IMR-90 (cell line): ENCODE results near the gene C20orf144. TPM values are rescaled to one million over a fixed set of nuclear protein-coding genes. Genes with fewer than 3 reads are reported as not detected.

Experiments used
- ATAC-seq: fragments of 200-7000 bp; cut with Tn5 transposase; 2 replicates; pipeline ENCODE4 v1.9.1; 2020; ENCODE audit warnings: low read depth, mild to moderate bottlenecking, moderate library complexity
- BruUV-seq: library from RNA; stranded (reverse); fragments of 400-500 nt; replicated peaks from 2 replicates; lab custom pipeline; 2021; lab: Mats Ljungman, UMichigan
- CTCF ChIA-PET: fragments of 300-600 bp; formaldehyde crosslinking; extraction: SDS; loops from one replicate; lab custom pipeline; 2021; ENCODE audit warnings: antibody characterized with exemption; lab: Yijun Ruan, JAX
- POLR2A ChIA-PET: fragments of 300-600 bp; sonication (Branson Sonifier 250); formaldehyde crosslinking; loops from one replicate; lab custom pipeline; 2022; ENCODE audit warnings: antibody characterized with exemption; ENCODE audit not compliant: unreplicated experiment; lab: Charles Lee
- DNase-seq: peaks from one replicate; pipeline ENCODE4 v3.0.0; 2013
- H2AFZ ChIP-seq: replicated peaks from 2 replicates; pipeline ENCODE3; 2013; ENCODE audit warnings: low read length, mild to moderate bottlenecking; ENCODE audit not compliant: poor library complexity
- H2AK5ac ChIP-seq: 2 replicates; pipeline ENCODE4 v1.6.1; 2013; ENCODE audit warnings: low read depth, low read length, inconsistent platforms
- H2AK9ac ChIP-seq: replicated peaks from 2 replicates; pipeline ENCODE3; 2013; ENCODE audit warnings: mild to moderate bottlenecking, low read depth, low read length, moderate library complexity; ENCODE audit not compliant: poor library complexity
- H2BK120ac ChIP-seq: 2 replicates; pipeline ENCODE4 v1.6.1; 2013; ENCODE audit warnings: low read depth, low read length, inconsistent platforms
- H2BK15ac ChIP-seq: 3 replicates; pipeline ENCODE4 v1.6.1; 2013; ENCODE audit warnings: low read depth, low read length, inconsistent platforms
- H2BK20ac ChIP-seq: 2 replicates; pipeline ENCODE4 v1.6.1; 2013; ENCODE audit warnings: low read depth, mild to moderate bottlenecking, inconsistent platforms, low read length, moderate library complexity
- H2BK5ac ChIP-seq: 2 replicates; pipeline ENCODE4 v1.6.1; 2013; ENCODE audit warnings: mild to moderate bottlenecking, low read depth, low read length, inconsistent platforms; ENCODE audit not compliant: poor library complexity, severe bottlenecking
- H3K14ac ChIP-seq: replicated peaks from 2 replicates; pipeline ENCODE4 v1.6.1; 2013; ENCODE audit warnings: low read depth, low read length, inconsistent platforms
- H3K18ac ChIP-seq: 2 replicates; pipeline ENCODE4 v1.6.1; 2013; ENCODE audit warnings: low read depth, low read length, control low read depth
- H3K23ac ChIP-seq: 2 replicates; pipeline ENCODE4 v1.6.1; 2013; ENCODE audit warnings: low read depth, low read length, inconsistent platforms
- H3K27ac ChIP-seq: 2 replicates; pipeline ENCODE4 v1.5.1; 2013; ENCODE audit warnings: mild to moderate bottlenecking, control low read depth, low read length; ENCODE audit not compliant: insufficient read depth
- H3K27me3 ChIP-seq: 2 replicates; pipeline ENCODE4 v1.6.1; 2013; ENCODE audit warnings: low read length; ENCODE audit not compliant: control insufficient read depth, insufficient read depth
- H3K36me3 ChIP-seq: 2 replicates; pipeline ENCODE4 v1.6.1; 2013; ENCODE audit warnings: low read length, mixed read lengths; ENCODE audit not compliant: control insufficient read depth, insufficient read depth
- H3K4ac ChIP-seq: 2 replicates; pipeline ENCODE4 v1.6.1; 2013; ENCODE audit warnings: low read depth, low read length, inconsistent platforms
- H3K4me1 ChIP-seq: 2 replicates; pipeline ENCODE4 v1.6.1; 2013; ENCODE audit warnings: low read length, mixed read lengths; ENCODE audit not compliant: control insufficient read depth, insufficient read depth
- H3K4me2 ChIP-seq: 2 replicates; pipeline ENCODE4 v1.6.1; 2013; ENCODE audit warnings: low read depth, mild to moderate bottlenecking, control low read depth, low read length, moderate library complexity
- H3K4me3 ChIP-seq: 2 replicates; pipeline ENCODE4 v1.5.1; 2013; ENCODE audit warnings: low read depth, mild to moderate bottlenecking, control low read depth, low read length, moderate library complexity; ENCODE audit not compliant: insufficient read depth
- H3K56ac ChIP-seq: 2 replicates; pipeline ENCODE4 v1.6.1; 2013; ENCODE audit warnings: low read length, inconsistent platforms; ENCODE audit not compliant: insufficient read depth; ENCODE audit errors: extremely low read depth
- H3K79me1 ChIP-seq, 2 experiments: 2 replicates each; pipeline ENCODE4 v1.6.1; 2013; ENCODE audit warnings: low read length in 2 of 2, inconsistent platforms in 1 of 2, low read depth in 1 of 2
- H3K9ac ChIP-seq: 2 replicates; pipeline ENCODE4 v1.6.1; 2013; ENCODE audit warnings: low read depth, low read length, control low read depth
- H3K9me1 ChIP-seq: 2 replicates; pipeline ENCODE4 v1.6.1; 2013; ENCODE audit warnings: low read length, inconsistent platforms; ENCODE audit not compliant: insufficient read depth
- H3K9me3 ChIP-seq: 2 replicates; pipeline ENCODE4 v1.6.1; 2013; ENCODE audit warnings: low read length; ENCODE audit not compliant: control insufficient read depth, insufficient read depth
- H4K20me1 ChIP-seq: 2 replicates; pipeline ENCODE4 v1.6.1; 2013; ENCODE audit warnings: low read length, inconsistent platforms; ENCODE audit not compliant: insufficient read depth
- H4K5ac ChIP-seq: 2 replicates; pipeline ENCODE4 v1.6.1; 2013; ENCODE audit warnings: mild to moderate bottlenecking, low read depth, low read length, control low read depth
- H4K8ac ChIP-seq, 2 experiments: 2 replicates each; pipeline ENCODE4 v1.6.1; 2013; ENCODE audit warnings: low read depth in 2 of 2, low read length in 2 of 2, control low read depth in 1 of 2, inconsistent platforms in 1 of 2
- H4K91ac ChIP-seq: 2 replicates; pipeline ENCODE4 v1.6.1; 2013; ENCODE audit warnings: low read depth, low read length, inconsistent platforms; ENCODE audit not compliant: insufficient read depth
- CEBPB ChIP-seq: IDR thresholded peaks from 2 replicates; pipeline ENCODE4 v1.6.1; 2012; ENCODE audit warnings: low read depth, low read length, improper control_type of control experiment
- CHD1 ChIP-seq: IDR thresholded peaks from 2 replicates; pipeline ENCODE4 v1.6.1; 2012; ENCODE audit warnings: low read depth, low read length, improper control_type of control experiment
- FOS ChIP-seq: fragments of 150-350 bp; IDR thresholded peaks from 2 replicates; pipeline ENCODE4 v1.6.1; 2016; ENCODE audit warnings: low read depth, low read length
- MAFK ChIP-seq: IDR thresholded peaks from 2 replicates; pipeline ENCODE4 v1.6.1; 2012; ENCODE audit warnings: low read depth, low read length, improper control_type of control experiment
- MAZ ChIP-seq: IDR thresholded peaks from 2 replicates; pipeline ENCODE4 v1.6.1; 2012; ENCODE audit warnings: low read depth, mild to moderate bottlenecking, low read length, improper control_type of control experiment, moderate library complexity, borderline replicate concordance
- NFE2L2 ChIP-seq: fragments of 150-350 bp; IDR thresholded peaks from 2 replicates; pipeline ENCODE4 v1.6.1; 2016; ENCODE audit warnings: low read depth, mild to moderate bottlenecking, low read length
- POLR2A ChIP-seq: IDR thresholded peaks from 2 replicates; pipeline ENCODE4 v1.6.1; 2012; ENCODE audit warnings: mild to moderate bottlenecking, low read depth, low read length
- RAD21 ChIP-seq: IDR thresholded peaks from 2 replicates; pipeline ENCODE4 v1.6.1; 2012; ENCODE audit warnings: low read length, improper control_type of control experiment
- RCOR1 ChIP-seq: IDR thresholded peaks from 2 replicates; pipeline ENCODE4 v1.6.1; 2012; ENCODE audit warnings: mild to moderate bottlenecking, low read length, improper control_type of control experiment; ENCODE audit not compliant: insufficient replicate concordance
- RFX5 ChIP-seq: IDR thresholded peaks from 2 replicates; pipeline ENCODE4 v1.8.0; 2012; ENCODE audit warnings: low read depth, mild to moderate bottlenecking, low read length, moderate library complexity
- WGBS, 2 experiments: methylation state at CpG; one replicate each; pipeline versions ENCODE4 v1.1.5 to v1.1.7; 2013; ENCODE audit warnings: missing lambda C conversion rate in 2 of 2; ENCODE audit not compliant: insufficient read length in 1 of 2; ENCODE audit errors: extremely low coverage in 2 of 2; 5-methylcytosine and 5-hydroxymethylcytosine counted together
- dilution Hi-C: fragments of 300-500 bp; cut with HindIII; formaldehyde crosslinking; loops from one replicate; pipeline ENCODE4 v1.14.3; 2018; ENCODE audit warnings: low sequenced_read_pairs; ENCODE audit not compliant: unreplicated experiment
- in situ Hi-C: fragments of 300-500 bp; cut with MboI; formaldehyde crosslinking; loops from 3 replicates; pipeline ENCODE4 v1.14.3; 2019; ENCODE audit warnings: low sequenced_read_pairs, inconsistent platforms, mixed read lengths
- intact Hi-C: fragments of 100-400 bp; cut with micrococcal nuclease; formaldehyde crosslinking; loops from 2 replicates; pipeline ENCODE4 v1.10.0; 2022
- polyA plus RNA-seq, 3 experiments: library from polyadenylated mRNA; depleted of rRNA; stranded (reverse); fragments of >200 nt; gene quantifications; 2 replicates each; pipeline ENCODE4 v1.2.3, GENCODE V29; 2012; ENCODE audit warnings: low replicate concordance in 1 of 3
- total RNA-seq: library from RNA; depleted of rRNA; stranded (reverse); fragments of >200 nt; gene quantifications from 2 replicates; pipeline ENCODE4 v1.2.3, GENCODE V29; 2012
- TF ChIP-seq, protein P1 (sequence below): fragments of 150-350 bp; IDR thresholded peaks from 2 replicates; pipeline ENCODE4 v1.6.1; 2017; ENCODE audit warnings: mild to moderate bottlenecking, antibody characterized with exemption, low read length, low read depth
- TF ChIP-seq, protein P2 (sequence below): fragments of 150-350 bp; IDR thresholded peaks from 2 replicates; pipeline ENCODE4 v1.6.1; 2016; ENCODE audit warnings: low read depth, mild to moderate bottlenecking, low read length, moderate library complexity, borderline replicate concordance

C20orf144 gene
- total and polyA plus RNA-seq, 2 of the 4 experiments (the other 2 are of a cell fraction), result under 0.01 to 0.19 TPM

DNA sequence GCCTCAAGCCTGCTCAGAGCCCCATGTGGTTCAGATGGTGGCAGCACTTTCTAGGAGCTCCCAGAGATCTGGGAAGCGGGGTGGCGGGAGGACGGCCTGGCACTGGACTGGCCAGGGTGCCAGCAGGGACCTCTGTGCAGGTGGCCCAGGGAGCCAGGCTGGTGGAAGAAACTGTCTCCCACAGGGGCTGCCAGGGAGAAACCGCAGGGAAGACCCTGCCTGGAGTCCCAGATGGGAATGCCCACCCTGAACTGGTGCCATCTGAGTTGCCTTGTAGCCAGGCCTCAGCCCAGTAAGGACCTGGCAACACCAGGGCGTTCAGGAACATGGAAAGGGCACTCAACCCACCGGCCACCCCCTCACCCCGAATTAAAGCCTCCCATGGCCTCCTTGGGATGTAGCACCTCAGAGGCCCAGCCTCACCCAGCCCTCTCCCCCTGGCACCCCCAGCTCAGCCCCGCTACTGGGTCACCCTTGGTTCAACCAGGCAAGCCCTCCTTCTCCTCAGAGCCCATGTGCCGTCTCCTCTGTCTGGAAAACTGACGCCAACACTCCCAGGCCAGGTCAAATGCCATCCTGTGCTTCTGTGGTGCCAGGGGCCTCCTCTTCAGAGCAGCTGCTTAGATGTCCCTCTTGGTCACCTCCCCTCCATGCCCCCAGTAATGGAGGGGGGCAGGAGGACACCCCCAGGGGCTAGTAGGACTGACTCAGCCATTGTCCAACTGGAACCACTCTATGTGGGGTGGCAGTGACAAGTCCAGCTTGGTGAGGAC, 5.9 kb upstream of the C20orf144 start (continued):
- no peak for TF ChIP-seq FOS

DNA sequence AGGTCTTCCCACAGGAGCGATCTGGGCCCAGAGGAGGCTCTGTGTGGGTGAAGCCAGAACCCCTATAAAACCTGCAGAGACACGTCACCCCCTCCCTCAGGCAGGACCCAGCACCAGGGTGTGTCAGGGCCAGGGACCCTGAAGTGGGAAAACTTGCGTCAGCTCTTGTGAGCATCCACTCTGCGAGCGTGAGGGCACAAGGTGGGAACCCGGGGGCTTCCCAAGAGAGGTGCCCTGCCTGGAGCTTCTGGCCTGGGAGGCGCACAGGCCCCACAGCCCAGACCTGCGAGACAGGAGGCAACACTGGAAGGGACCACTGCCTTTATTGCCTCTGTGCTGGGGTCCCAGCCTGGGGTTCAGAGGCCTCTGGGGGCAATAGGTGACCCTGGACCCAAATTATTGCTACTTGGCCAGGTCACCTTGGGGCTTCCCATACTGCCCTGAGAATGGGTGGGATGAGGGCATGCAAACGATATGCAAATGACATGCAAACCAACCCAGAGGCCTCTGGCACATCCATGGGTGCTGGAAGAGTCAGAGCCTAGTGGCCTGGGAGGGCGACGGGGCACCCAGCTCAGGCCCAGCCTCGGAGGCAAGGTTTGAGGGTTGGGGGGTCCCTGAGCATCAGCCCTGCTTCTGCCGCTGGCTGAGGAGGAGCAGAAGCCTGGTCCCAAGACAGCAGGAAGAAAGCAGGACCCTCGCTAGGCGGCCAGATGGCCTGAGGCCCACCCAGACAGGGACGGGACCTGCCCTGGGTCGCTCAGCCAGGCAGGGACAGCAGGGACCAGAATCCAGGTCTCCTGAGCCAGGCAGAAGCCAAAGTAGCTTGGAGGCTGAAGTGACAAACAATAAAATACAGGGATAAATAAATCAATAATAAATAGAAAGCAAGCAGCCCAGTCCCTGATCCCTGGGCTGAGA, 5.1 kb upstream of the C20orf144 start:
- Histone ChIP-seq H2AFZ (no peak overlapping the region), H3K4ac (no peak overlapping the region), H4K20me1 (no peaks in the 10 kb centered on the region), H2BK5ac (no peak overlapping the region), H3K18ac (no peak overlapping the region), H2BK20ac (no peak overlapping the region), H4K91ac (no peak overlapping the region), H2AK5ac (no peak overlapping the region), H3K9me3 (no peaks in the 10 kb centered on the region), H2BK15ac (no peak overlapping the region), H3K56ac (no peak overlapping the region), H4K5ac (no peak overlapping the region), H3K4me2 (no peak overlapping the region), H3K9ac (no peak overlapping the region), H3K14ac (no peak overlapping the region), H4K8ac (no peak overlapping the region), H3K79me1 (peaks cover 0 to 5% of the 10 kb centered on the region in 2 experiments; a peak in 2 of 4 replicates), H3K27ac (no peak overlapping the region), H3K4me3 (no peak overlapping the region), H3K9me1 (peaks cover 2% of the 10 kb centered on the region; the same call in 1 of the 2 replicates), H2BK120ac (no peak overlapping the region), H3K36me3 (peaks cover 19% of the 10 kb centered on the region; the same call in 1 of the 2 replicates), H3K23ac (no peak overlapping the region), H2AK9ac (no peak overlapping the region), H3K27me3 (no peaks in the 10 kb centered on the region), H3K4me1 (no peaks in the 10 kb centered on the region; the same call in 1 of the 2 replicates)
- intact Hi-C loops, result no loop called here
- BruUV-seq, result no TSS peak
- dilution Hi-C loops, result no loop called here
- ChIA-PET POLR2A (no interaction called here), CTCF (no interaction called here)
- ATAC-seq (no peak), DNase-seq (no peak)
- 91% methylated on average over 13 of the region's 17 CpGs; no CpG with 5 or more reads in 1 of the 2 experiments for WGBS, 2 experiments
- in situ Hi-C loops, result no loop called here
- no peak for TF ChIP-seq RAD21
- no peak for TF ChIP-seq NFE2L2
- no peak for TF ChIP-seq MAFK
- TF ChIP-seq, protein P1, sequence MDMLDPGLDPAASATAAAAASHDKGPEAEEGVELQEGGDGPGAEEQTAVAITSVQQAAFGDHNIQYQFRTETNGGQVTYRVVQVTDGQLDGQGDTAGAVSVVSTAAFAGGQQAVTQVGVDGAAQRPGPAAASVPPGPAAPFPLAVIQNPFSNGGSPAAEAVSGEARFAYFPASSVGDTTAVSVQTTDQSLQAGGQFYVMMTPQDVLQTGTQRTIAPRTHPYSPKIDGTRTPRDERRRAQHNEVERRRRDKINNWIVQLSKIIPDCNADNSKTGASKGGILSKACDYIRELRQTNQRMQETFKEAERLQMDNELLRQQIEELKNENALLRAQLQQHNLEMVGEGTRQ, result no peak
- no peak for TF ChIP-seq CEBPB
- no peak for TF ChIP-seq MAZ
- no peak for TF ChIP-seq POLR2A
- no peak for TF ChIP-seq RFX5
- TF ChIP-seq, protein P2, sequence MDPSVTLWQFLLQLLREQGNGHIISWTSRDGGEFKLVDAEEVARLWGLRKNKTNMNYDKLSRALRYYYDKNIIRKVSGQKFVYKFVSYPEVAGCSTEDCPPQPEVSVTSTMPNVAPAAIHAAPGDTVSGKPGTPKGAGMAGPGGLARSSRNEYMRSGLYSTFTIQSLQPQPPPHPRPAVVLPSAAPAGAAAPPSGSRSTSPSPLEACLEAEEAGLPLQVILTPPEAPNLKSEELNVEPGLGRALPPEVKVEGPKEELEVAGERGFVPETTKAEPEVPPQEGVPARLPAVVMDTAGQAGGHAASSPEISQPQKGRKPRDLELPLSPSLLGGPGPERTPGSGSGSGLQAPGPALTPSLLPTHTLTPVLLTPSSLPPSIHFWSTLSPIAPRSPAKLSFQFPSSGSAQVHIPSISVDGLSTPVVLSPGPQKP, result no peak
- TF ChIP-seq RCOR1, result no peak
- no peak for TF ChIP-seq CHD1
